ENCODE measurements around the gene CDHR1.
"Not testable (repeated sequence)": the region's sequence is repeated elsewhere in the genome, so short reads cannot be mapped to it uniquely, and the experiment has no call there.

The CDHR1 gene

DNA sequence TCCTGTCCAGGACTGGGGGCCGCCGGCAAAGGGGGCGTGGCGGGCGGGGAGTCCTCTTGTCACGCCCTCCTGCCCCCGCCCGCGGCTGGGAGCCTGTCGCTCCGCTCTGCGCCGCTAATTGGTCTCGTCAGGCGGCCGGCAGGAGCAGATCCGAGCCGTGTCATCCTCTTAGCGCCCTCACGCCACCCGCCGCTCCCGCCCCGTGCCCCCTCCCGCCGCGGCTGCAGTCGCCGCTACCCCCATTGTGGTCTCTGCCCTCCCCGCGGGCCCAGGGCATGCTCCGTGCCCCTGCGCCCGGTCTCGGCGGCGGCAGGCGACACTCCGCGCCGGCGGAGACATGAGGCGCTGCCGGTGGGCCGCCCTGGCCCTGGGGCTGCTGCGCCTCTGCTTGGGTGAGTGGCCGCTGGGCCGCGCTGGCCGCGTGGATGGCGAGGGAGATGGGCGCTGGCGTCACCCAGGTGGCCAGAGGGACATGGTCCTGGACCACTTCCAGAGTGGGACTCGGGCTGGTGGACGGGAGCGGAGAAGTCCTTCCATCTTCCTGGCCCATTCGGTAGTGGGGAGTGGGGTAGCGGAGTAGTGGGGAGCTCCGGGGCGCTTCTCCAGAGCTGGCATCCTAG, at the start of gene CDHR1:
Gene CDHR1 (plus strand): TSS at position 114 of the 620 bp plus-strand sequence. CDS start 224 bp downstream, at position 338.
- TF ChIP-seq, protein P1, sequence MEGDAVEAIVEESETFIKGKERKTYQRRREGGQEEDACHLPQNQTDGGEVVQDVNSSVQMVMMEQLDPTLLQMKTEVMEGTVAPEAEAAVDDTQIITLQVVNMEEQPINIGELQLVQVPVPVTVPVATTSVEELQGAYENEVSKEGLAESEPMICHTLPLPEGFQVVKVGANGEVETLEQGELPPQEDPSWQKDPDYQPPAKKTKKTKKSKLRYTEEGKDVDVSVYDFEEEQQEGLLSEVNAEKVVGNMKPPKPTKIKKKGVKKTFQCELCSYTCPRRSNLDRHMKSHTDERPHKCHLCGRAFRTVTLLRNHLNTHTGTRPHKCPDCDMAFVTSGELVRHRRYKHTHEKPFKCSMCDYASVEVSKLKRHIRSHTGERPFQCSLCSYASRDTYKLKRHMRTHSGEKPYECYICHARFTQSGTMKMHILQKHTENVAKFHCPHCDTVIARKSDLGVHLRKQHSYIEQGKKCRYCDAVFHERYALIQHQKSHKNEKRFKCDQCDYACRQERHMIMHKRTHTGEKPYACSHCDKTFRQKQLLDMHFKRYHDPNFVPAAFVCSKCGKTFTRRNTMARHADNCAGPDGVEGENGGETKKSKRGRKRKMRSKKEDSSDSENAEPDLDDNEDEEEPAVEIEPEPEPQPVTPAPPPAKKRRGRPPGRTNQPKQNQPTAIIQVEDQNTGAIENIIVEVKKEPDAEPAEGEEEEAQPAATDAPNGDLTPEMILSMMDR (IDR thresholded peaks at IDR 0.05; ENCODE audit: low read depth, low read length, missing control alignments): no peak
- no peak for DNase-seq (ENCODE audit: extremely low read depth, low read depth)
- H3K4me3 ChIP-seq (replicated peaks; ENCODE audit: low read depth, low read length): no peak within 1 kb of the TSS

DNA sequence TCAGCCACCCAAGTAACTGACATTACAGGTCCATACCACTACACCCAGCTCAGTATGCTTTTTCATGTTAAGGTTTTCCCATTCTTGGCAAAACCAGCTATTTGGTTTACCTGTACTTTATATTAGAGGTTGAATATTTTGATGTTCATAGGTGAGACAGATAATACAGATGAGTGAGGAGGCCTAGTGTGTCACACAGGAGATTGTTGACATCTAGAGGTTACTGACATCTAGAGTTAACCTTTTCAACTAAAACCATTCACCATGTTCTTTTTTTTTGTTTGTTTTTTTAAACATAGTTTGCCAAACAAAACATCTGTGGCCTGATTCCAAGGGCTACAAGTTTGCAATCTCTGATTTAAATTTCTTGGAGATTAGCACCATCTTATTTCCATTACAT, 47.0 kb upstream of the CDHR1 start:
- H3K4me3 ChIP-seq (replicated peaks; ENCODE audit: low read depth, low read length): no peak overlapping the region
- no peak for DNase-seq (ENCODE audit: extremely low read depth, low read depth)
- TF ChIP-seq, protein P1 (IDR thresholded peaks at IDR 0.05; ENCODE audit: low read depth, low read length, missing control alignments): no peak

DNA sequence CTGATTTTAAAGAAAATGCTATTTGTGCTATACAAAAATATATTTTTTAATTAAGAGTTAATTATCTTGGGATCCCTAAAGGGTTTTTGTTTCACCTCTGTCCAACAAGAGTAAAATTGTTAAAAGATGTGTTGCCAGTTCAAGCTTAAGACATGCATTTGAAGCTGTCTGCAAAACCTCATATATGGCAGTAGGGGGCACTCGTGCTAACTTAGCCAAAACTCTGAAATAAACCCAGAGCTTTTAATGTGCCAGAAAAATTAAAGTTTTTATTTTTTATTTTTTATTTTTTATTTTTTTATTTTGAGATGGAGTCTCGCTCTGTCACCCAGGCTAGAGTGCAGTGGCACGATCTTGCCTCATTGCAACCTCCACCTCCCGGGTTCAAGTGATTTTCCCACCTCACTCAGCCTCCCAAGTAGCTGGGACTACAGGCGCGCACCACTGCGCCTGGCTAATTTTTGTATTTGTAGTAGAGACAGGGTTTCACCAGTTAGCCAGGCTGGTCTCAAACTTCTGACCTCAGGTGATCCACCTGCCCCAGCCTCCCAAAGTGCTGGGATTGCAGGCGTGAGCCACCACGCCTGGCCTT, 46.2 kb upstream of the CDHR1 start:
- TF ChIP-seq, protein P1 (IDR thresholded peaks at IDR 0.05; ENCODE audit: low read depth, low read length, missing control alignments): peak; percentile 69
- peak; percentile 15 for DNase-seq (ENCODE audit: extremely low read depth, low read depth)
- not testable (repeated sequence) for H3K4me3 ChIP-seq (replicated peaks; ENCODE audit: low read depth, low read length)

DNA sequence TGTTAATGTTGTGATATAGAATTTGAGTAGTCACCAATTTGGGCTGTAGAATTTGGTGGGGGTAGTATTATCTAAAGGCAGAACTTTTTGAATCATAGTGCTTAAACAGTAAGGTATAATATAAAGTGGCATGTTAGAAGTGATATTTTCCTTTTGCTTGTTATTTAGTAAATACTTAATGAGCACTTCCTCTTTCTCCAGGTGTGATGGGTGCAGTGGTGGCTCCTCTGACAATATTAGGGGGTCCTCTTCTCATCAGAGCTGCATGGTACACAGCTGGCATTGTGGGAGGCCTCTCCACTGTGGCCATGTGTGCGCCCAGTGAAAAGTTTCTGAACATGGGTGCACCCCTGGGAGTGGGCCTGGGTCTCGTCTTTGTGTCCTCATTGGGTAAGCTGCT, 44.5 kb upstream of the CDHR1 start:
- TF ChIP-seq, protein P1 (IDR thresholded peaks at IDR 0.05; ENCODE audit: low read depth, low read length, missing control alignments): no peak
- no peak overlapping the region for H3K4me3 ChIP-seq (replicated peaks; ENCODE audit: low read depth, low read length)
- no peak for DNase-seq (ENCODE audit: extremely low read depth, low read depth)

DNA sequence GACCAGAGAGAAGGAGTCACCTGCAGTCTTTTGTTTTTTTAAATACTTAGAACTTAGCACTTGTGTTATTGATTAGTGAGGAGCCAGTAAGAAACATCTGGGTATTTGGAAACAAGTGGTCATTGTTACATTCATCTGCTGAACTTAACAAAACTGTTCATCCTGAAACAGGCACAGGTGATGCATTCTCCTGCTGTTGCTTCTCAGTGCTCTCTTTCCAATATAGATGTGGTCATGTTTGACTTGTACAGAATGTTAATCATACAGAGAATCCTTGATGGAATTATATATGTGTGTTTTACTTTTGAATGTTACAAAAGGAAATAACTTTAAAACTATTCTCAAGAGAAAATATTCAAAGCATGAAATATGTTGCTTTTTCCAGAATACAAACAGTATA, 41.6 kb upstream of the CDHR1 start:
- no peak for DNase-seq (ENCODE audit: extremely low read depth, low read depth)
- no peak overlapping the region for H3K4me3 ChIP-seq (replicated peaks; ENCODE audit: low read depth, low read length)
- TF ChIP-seq, protein P1 (IDR thresholded peaks at IDR 0.05; ENCODE audit: low read depth, low read length, missing control alignments): no peak

DNA sequence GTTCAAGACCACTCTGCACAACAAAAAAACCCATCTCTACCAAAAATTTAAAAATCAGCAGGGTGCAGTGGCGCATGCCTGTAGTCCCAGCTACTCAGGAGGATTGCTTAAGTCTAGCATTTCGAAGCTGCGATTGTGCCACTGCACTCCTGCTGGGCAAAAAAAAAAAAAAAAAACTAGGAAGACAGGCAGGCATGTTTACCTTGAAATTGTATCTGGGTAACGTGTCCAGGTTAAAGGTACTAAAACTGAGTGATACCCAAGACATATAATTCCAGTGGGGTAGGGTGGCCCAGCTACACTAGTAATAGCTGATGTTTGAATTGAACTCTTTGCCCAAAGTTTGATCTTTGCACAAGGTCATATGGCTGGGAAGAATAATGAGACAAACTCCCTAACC, 38.8 kb upstream of the CDHR1 start:
- H3K4me3 ChIP-seq (replicated peaks; ENCODE audit: low read depth, low read length): no peak overlapping the region
- no peak for DNase-seq (ENCODE audit: extremely low read depth, low read depth)
- TF ChIP-seq, protein P1 (IDR thresholded peaks at IDR 0.05; ENCODE audit: low read depth, low read length, missing control alignments): no peak

Measured in HFF-Myc (cell line).